ENCODE results near the gene OR52K1.
A peak's percentile ranks its signal among the peaks of the same experiment; 100 is the strongest.

The OR52K1 gene

DNA sequence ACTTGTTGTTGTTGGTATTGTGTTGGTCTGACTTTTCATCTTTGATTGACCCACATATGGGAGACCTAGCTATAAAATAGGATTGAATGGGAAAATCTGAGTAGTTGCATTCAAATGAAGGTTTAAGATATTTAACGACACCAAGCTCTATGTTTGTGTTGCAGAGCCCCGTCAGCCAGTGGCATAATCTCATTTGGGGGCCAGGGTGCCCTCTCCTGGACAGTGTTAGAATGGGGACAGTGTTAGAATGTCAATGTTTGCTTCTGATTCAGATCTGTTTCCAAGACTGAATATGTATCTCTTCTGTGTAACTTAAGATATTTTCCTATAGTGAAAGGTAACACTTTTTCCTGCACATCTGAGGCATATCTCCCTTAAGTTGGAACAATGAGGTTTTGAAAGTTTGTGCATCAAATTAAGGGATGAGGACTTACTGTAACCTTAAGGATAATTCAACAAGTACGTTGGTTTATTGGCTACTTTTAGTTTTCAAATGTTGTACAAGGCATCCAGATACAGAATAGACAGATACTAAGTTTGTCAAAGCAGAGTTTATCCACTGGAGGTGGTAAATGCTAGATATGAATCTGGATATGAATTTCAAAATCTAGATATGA, 57.3 kb downstream of the OR52K1 start:
- TF ChIP-seq, protein P1, sequence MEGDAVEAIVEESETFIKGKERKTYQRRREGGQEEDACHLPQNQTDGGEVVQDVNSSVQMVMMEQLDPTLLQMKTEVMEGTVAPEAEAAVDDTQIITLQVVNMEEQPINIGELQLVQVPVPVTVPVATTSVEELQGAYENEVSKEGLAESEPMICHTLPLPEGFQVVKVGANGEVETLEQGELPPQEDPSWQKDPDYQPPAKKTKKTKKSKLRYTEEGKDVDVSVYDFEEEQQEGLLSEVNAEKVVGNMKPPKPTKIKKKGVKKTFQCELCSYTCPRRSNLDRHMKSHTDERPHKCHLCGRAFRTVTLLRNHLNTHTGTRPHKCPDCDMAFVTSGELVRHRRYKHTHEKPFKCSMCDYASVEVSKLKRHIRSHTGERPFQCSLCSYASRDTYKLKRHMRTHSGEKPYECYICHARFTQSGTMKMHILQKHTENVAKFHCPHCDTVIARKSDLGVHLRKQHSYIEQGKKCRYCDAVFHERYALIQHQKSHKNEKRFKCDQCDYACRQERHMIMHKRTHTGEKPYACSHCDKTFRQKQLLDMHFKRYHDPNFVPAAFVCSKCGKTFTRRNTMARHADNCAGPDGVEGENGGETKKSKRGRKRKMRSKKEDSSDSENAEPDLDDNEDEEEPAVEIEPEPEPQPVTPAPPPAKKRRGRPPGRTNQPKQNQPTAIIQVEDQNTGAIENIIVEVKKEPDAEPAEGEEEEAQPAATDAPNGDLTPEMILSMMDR (IDR thresholded peaks at IDR 0.05; ENCODE audit: low read depth, low read length): peak; percentile 51

DNA sequence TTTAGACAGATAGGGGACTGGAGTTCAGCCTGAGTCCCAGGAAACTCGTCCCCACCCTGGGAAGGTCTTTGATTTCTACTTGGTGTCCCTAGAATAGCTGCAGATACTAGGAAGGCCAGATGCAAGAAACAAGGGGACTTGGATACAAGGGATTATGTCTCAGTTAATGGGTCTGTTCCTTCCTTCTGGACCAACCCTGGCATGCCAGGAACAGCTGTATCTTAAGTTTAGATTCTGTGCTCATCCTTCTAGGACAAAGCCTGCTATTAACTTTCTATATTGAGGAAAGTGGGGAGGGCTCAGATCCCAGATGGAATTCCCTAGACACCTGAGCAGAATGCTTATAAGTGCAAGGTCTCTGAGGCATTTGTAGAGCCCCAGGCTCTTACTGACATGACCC, 58.6 kb downstream of the OR52K1 start:
- TF ChIP-seq, protein P1 (IDR thresholded peaks at IDR 0.05; ENCODE audit: low read depth, low read length): no peak
- H3K4me3 ChIP-seq (ENCODE audit: low read depth, low read length): no peak overlapping the region

More for the DNA sequence above, 57.3 kb downstream of the OR52K1 start:
- no peak overlapping the region for H3K4me3 ChIP-seq (ENCODE audit: low read depth, low read length)
